HepG2 (cell line): ENCODE measurements around the gene HSDL1. TPM values are rescaled to one million over a fixed set of nuclear protein-coding genes. Genes with fewer than 3 reads are reported as not detected.

Experiments used
- ATAC-seq: fragments of 200-7000 bp; cut with Tn5 transposase; 3 replicates; pipeline ENCODE4 v1.9.1; 2020; ENCODE audit warnings: mild to moderate bottlenecking, moderate library complexity
- BruUV-seq: library from RNA; stranded (reverse); fragments of 400-500 nt; replicated peaks from 2 replicates; lab custom pipeline; 2021; lab: Mats Ljungman, UMichigan
- CTCF ChIA-PET: fragments of 300-600 bp; formaldehyde crosslinking; extraction: SDS; loops from one replicate; lab custom pipeline; 2021; ENCODE audit warnings: low total read pairs, inconsistent platforms, low intra/inter-chr PET ratio; lab: Yijun Ruan, JAX
- POLR2A ChIA-PET: fragments of 350-600 bp; sonication (Branson Sonifier 250); formaldehyde crosslinking; loops from one replicate; lab custom pipeline; 2020; ENCODE audit warnings: antibody characterized with exemption, inconsistent platforms; lab: Yijun Ruan, JAX
- DNase-seq: peaks from one replicate; pipeline ENCODE4 v3.0.0-alpha.2; 2015; ENCODE audit warnings: low spot score
- FAIRE-seq: peaks from 3 replicates; lab custom pipeline; 2011; peaks lifted over from hg19 to GRCh38; lab: Jason Lieb, UNC
- H2AFZ ChIP-seq: one replicate; pipeline ENCODE4 v1.6.1; 2011; ENCODE audit warnings: low read length, inconsistent platforms
- H3K27ac ChIP-seq: fragments of 300-600 bp; 3 replicates; pipeline ENCODE4 v1.8.0; 2011; ENCODE audit warnings: mixed run types, mild to moderate bottlenecking, mixed read lengths, low read length, inconsistent platforms; ENCODE audit not compliant: insufficient read depth; ENCODE audit errors: extremely low read length
- H3K27me3 ChIP-seq, 2 experiments: fragments of 200-600 bp in 1 of 2; 2 replicates in 1 of 2; 3 replicates in 1 of 2; pipeline versions ENCODE4 v1.6.0 to v1.8.0; 2011; ENCODE audit warnings: low read length in 2 of 2, mild to moderate bottlenecking in 2 of 2, moderate library complexity in 2 of 2, inconsistent platforms in 1 of 2; ENCODE audit not compliant: insufficient read depth in 2 of 2, control insufficient read depth in 1 of 2
- H3K36me3 ChIP-seq, 2 experiments: fragments of 200-600 bp in 1 of 2; replicated peaks in 1 of 2; 2 replicates in 1 of 2; 3 replicates in 1 of 2; pipeline versions ENCODE4 v1.5.1 to v1.8.0; 2011; ENCODE audit warnings: low read length in 2 of 2, inconsistent platforms in 1 of 2; ENCODE audit not compliant: insufficient read depth in 2 of 2, control insufficient read depth in 1 of 2
- H3K4me1 ChIP-seq: 2 replicates; pipeline ENCODE4 v1.5.1; 2012; ENCODE audit warnings: low read length, inconsistent platforms; ENCODE audit not compliant: insufficient read depth
- H3K4me2 ChIP-seq: 2 replicates; pipeline ENCODE4 v1.6.0; 2011; ENCODE audit warnings: low read depth, low read length, inconsistent platforms
- H3K4me3 ChIP-seq, 3 experiments: fragments of 200-600 bp in 1 of 3; sonication (generic), shearing (Covaris generic) in 1 of 3; replicated peaks in 1 of 3; 2 replicates each; pipeline ENCODE4 v1.5.1; 2011 to 2016; ENCODE audit warnings: low read length in 3 of 3, inconsistent platforms in 2 of 3, low read depth in 2 of 3, mild to moderate bottlenecking in 2 of 3, control low read depth in 1 of 3, mixed read lengths in 1 of 3; ENCODE audit not compliant: insufficient read depth in 1 of 3
- H3K79me2 ChIP-seq: one replicate; pipeline ENCODE4 v1.6.1; 2011; ENCODE audit warnings: low read length, inconsistent platforms; ENCODE audit not compliant: insufficient read depth
- H3K9ac ChIP-seq: 2 replicates; pipeline ENCODE4 v1.6.0; 2011; ENCODE audit warnings: mild to moderate bottlenecking, low read depth, low read length, inconsistent platforms; ENCODE audit not compliant: insufficient read depth
- H3K9me3 ChIP-seq: 2 replicates; pipeline ENCODE4 v1.5.1; 2012; ENCODE audit warnings: mild to moderate bottlenecking, low read length
- H4K20me1 ChIP-seq: 2 replicates; pipeline ENCODE4 v1.6.0; 2011; ENCODE audit warnings: inconsistent platforms, mild to moderate bottlenecking, low read length, moderate library complexity; ENCODE audit not compliant: insufficient read depth
- EEA1 ChIP-seq: sonication (generic); formaldehyde crosslinking; IDR thresholded peaks from 2 replicates; pipeline ENCODE4 v1.5.1; 2020; ENCODE audit warnings: mild to moderate bottlenecking, missing genetic modification reagents, borderline replicate concordance
- KLF6 ChIP-seq: IDR thresholded peaks from 2 replicates; pipeline ENCODE4 v1.8.0; 2016; ENCODE audit warnings: missing biosample characterization, missing genetic modification reagents
- NR2F1 ChIP-seq, 2 experiments: fragments of 450-650 bp in 1 of 2; formaldehyde crosslinking in 1 of 2; IDR thresholded peaks; 2 replicates each; pipeline versions ENCODE4 v1.5.0 to v1.6.1; 2016 to 2020; ENCODE audit warnings: mild to moderate bottlenecking in 1 of 2, missing compliant biosample characterization in 1 of 2, missing genetic modification reagents in 1 of 2, moderate library complexity in 1 of 2
- PHF21A ChIP-seq: sonication (generic); formaldehyde crosslinking; IDR thresholded peaks from 2 replicates; pipeline ENCODE4 v1.5.0; 2020; ENCODE audit warnings: mild to moderate bottlenecking, missing genetic modification reagents
- SAFB2 ChIP-seq: sonication (generic); formaldehyde crosslinking; IDR thresholded peaks from 2 replicates; pipeline ENCODE4 v1.5.1; 2020; ENCODE audit warnings: missing genetic modification reagents, low read depth, mild to moderate bottlenecking, borderline replicate concordance
- SIN3A ChIP-seq: IDR thresholded peaks from 2 replicates; pipeline ENCODE4 v1.6.1; 2011; ENCODE audit warnings: low read depth, mild to moderate bottlenecking, control low read depth, low read length, borderline replicate concordance
- TMF1 ChIP-seq: sonication (generic); formaldehyde crosslinking; IDR thresholded peaks from 2 replicates; pipeline ENCODE4 v1.8.1; 2022; ENCODE audit warnings: low read depth, missing genetic modification reagents
- USF2 ChIP-seq, 2 experiments: sonication (generic) in 1 of 2; formaldehyde crosslinking in 1 of 2; IDR thresholded peaks; 2 replicates each; pipeline versions ENCODE4 v1.5.1 to v1.6.1; 2011 to 2020; ENCODE audit warnings: borderline replicate concordance in 1 of 2, low read depth in 1 of 2, low read length in 1 of 2, mild to moderate bottlenecking in 1 of 2, missing genetic modification reagents in 1 of 2, moderate library complexity in 1 of 2
- ZNF343 ChIP-seq: sonication (generic); formaldehyde crosslinking; IDR thresholded peaks from 2 replicates; pipeline ENCODE4 v1.4.0; 2020; ENCODE audit warnings: mild to moderate bottlenecking, missing genetic modification reagents
- ZNF558 ChIP-seq: sonication (generic); formaldehyde crosslinking; IDR thresholded peaks from 2 replicates; pipeline ENCODE4 v1.9.0; 2022; ENCODE audit warnings: mild to moderate bottlenecking, missing genetic modification reagents, borderline replicate concordance
- ZNF704 ChIP-seq: sonication (generic); formaldehyde crosslinking; IDR thresholded peaks from 2 replicates; pipeline ENCODE4 v1.8.1; 2023; ENCODE audit warnings: mild to moderate bottlenecking, inconsistent platforms, moderate library complexity, missing genetic modification reagents, borderline replicate concordance
- ZNF780A ChIP-seq: sonication (generic); formaldehyde crosslinking; IDR thresholded peaks from 2 replicates; pipeline ENCODE4 v1.8.0; 2022; ENCODE audit warnings: mild to moderate bottlenecking, missing genetic modification reagents, moderate library complexity
- ZNF781 ChIP-seq: sonication (generic); formaldehyde crosslinking; IDR thresholded peaks from 2 replicates; pipeline ENCODE4 v1.5.1; 2020; ENCODE audit warnings: borderline replicate concordance, mild to moderate bottlenecking, missing genetic modification reagents; ENCODE audit errors: not compliant biosample characterization
- WGBS: methylation state at CpG from one replicate; pipeline ENCODE4 v1.1.6; 2017; ENCODE audit warnings: low lambda C conversion rate; 5-methylcytosine and 5-hydroxymethylcytosine counted together
- in situ Hi-C: cut with HindIII; loops from 2 replicates; pipeline ENCODE4 v1.10.0; 2017; ENCODE audit warnings: low pct_unique_long_range_greater_than_20kb; ENCODE audit not compliant: extremely low pct_ligation_motif_present
- intact Hi-C: fragments of 100-400 bp; cut with micrococcal nuclease; formaldehyde crosslinking; loops from one replicate; pipeline ENCODE4 v1.10.0; 2022; ENCODE audit not compliant: unreplicated experiment
- polyA plus RNA-seq, 8 experiments: library from polyadenylated mRNA; depleted of rRNA in 3 of 8; stranded (reverse) in 7 of 8; unstranded in 1 of 8; fragments of >200 nt; fragmentation: Illumina TruSeq in 4 of 8; extraction: Trizol in 4 of 8; gene quantifications; 2 replicates each; pipeline versions ENCODE4 v1.2.1 to v1.2.3, GENCODE V29; 2011 to 2016; ENCODE audit warnings: low read depth in 4 of 8, missing spikeins in 1 of 8, mixed read lengths in 1 of 8; ENCODE audit not compliant: insufficient read depth in 1 of 8
- total RNA-seq, 5 experiments: library from RNA; depleted of rRNA; stranded (reverse); fragments of >200 nt; fragmentation: Illumina TruSeq; extraction: Trizol; gene quantifications; 2 replicates each; pipeline ENCODE4 v1.2.3, GENCODE V29; 2016; ENCODE audit warnings: low read depth in 1 of 5
- TF ChIP-seq, protein P1 (sequence below): IDR thresholded peaks from 2 replicates; pipeline ENCODE4 v1.6.1; 2016; ENCODE audit warnings: missing genetic modification reagents, missing compliant biosample characterization
- TF ChIP-seq, protein P2 (sequence below): sonication (generic); formaldehyde crosslinking; IDR thresholded peaks from 2 replicates; pipeline ENCODE4 v1.8.0; 2022; ENCODE audit warnings: mild to moderate bottlenecking, missing genetic modification reagents, moderate library complexity
- TF ChIP-seq, protein P3 (sequence below): sonication (generic); formaldehyde crosslinking; IDR thresholded peaks from 2 replicates; pipeline ENCODE4 v1.4.0; 2020; ENCODE audit warnings: mild to moderate bottlenecking, missing genetic modification reagents, borderline replicate concordance

HSDL1 gene
- total and polyA plus RNA-seq, 2 of the 13 experiments (the other 11 are each of a cell fraction or from before 2014, with no cell fraction given) = 49.2 to 49.7 TPM

GRCh38 chr16:84117494-84117843 lies 27.5 kb downstream of the HSDL1 start:
- Histone ChIP-seq H3K4me1 (peaks cover 30% of the 10 kb centered on the region), H4K20me1 (no peaks in the 10 kb centered on the region), H3K9me3 (no peaks in the 10 kb centered on the region), H3K9ac (peak overlapping the region; percentile 94), H3K79me2 (peaks cover 43% of the 10 kb centered on the region), H3K27ac (peak overlapping the region; percentile 85), H2AFZ (no peak overlapping the region), H3K4me2 (peak overlapping the region; percentile 91), H3K36me3 (peaks cover 0 to 3% of the 10 kb centered on the region in 2 experiments; a peak in 1 of 5 replicates), H3K27me3 (peaks cover 0 to 3% of the 10 kb centered on the region in 2 experiments; a peak in 1 of 5 replicates), H3K4me3 (peak overlapping the region; percentile 92 to 99 (median 93))
- ChIA-PET CTCF (no interaction called here), POLR2A (interaction anchor here (0.8 to 6.5 kb wide), 15 partner anchors 11 to 165 kb away, joined by 3 to 142 read pairs (median 6); partner anchors contain the start of genes DNAAF1, HSDL1, OSGIN1 and TAF1C)
- intact Hi-C loops (no loop called here), in situ Hi-C loops (no loop called here)
- DNase-seq = no peak
- ATAC-seq = peak; percentile 32
- FAIRE-seq = peak; percentile 28
- no TSS peak for BruUV-seq
- 9% methylated on average over 12 of the region's 12 CpGs for WGBS
- TF ChIP-seq PHF21A (CRISPR knock-in tag) (peak; percentile 26; the same call in 1 of the 2 replicates), USF2 (IDR thresholded peaks at IDR 0.05; ENCODE audit: low read depth, low read length) (no peak), USF2 (CRISPR knock-in tag; IDR thresholded peaks at IDR 0.05; ENCODE audit: borderline replicate concordance) (0 out of 2 replicates have a peak, but pooled peaks have one; percentile 49), TMF1 (CRISPR knock-in tag) (0 out of 2 replicates have a peak, but pooled peaks have one; percentile 24), NR2F1 (CRISPR knock-in tag; IDR thresholded peaks at IDR 0.05) (peak in 1 of 2 experiments; percentile 6; a peak in 1 of 4 replicates), ZNF781 (CRISPR knock-in tag) (peak; percentile 47), ZNF780A (CRISPR knock-in tag) (0 out of 2 replicates have a peak, but pooled peaks have one; percentile 38), SIN3A (peak; percentile 72; the same call in 1 of the 2 replicates), ZNF343 (peak; percentile 53; the same call in 1 of the 2 replicates), KLF6 (CRISPR knock-in tag) (no peak), EEA1 (peak; percentile 4; the same call in 1 of the 2 replicates), ZNF704 (CRISPR knock-in tag) (peak; percentile 11; the same call in 1 of the 2 replicates), ZNF558 (CRISPR knock-in tag) (0 out of 2 replicates have a peak, but pooled peaks have one; percentile 65), SAFB2 (0 out of 2 replicates have a peak, but pooled peaks have one; percentile 18)
- TF ChIP-seq, protein P1, sequence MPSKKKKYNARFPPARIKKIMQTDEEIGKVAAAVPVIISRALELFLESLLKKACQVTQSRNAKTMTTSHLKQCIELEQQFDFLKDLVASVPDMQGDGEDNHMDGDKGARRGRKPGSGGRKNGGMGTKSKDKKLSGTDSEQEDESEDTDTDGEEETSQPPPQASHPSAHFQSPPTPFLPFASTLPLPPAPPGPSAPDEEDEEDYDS (CRISPR knock-in tag) = no peak
- TF ChIP-seq, protein P2, sequence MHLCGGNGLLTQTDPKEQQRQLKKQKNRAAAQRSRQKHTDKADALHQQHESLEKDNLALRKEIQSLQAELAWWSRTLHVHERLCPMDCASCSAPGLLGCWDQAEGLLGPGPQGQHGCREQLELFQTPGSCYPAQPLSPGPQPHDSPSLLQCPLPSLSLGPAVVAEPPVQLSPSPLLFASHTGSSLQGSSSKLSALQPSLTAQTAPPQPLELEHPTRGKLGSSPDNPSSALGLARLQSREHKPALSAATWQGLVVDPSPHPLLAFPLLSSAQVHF = peak; percentile 38; the same call in 1 of the 2 replicates
- TF ChIP-seq, protein P3, sequence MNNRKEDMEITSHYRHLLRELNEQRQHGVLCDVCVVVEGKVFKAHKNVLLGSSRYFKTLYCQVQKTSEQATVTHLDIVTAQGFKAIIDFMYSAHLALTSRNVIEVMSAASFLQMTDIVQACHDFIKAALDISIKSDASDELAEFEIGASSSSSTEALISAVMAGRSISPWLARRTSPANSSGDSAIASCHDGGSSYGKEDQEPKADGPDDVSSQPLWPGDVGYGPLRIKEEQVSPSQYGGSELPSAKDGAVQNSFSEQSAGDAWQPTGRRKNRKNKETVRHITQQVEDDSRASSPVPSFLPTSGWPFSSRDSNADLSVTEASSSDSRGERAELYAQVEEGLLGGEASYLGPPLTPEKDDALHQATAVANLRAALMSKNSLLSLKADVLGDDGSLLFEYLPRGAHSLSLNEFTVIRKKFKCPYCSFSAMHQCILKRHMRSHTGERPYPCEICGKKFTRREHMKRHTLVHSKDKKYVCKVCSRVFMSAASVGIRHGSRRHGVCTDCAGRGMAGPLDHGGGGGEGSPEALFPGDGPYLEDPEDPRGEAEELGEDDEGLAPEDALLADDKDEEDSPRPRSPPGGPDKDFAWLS (CRISPR knock-in tag) = peak; percentile 66; the same call in 1 of the 2 replicates
